OCI-M2 (cell line): ENCODE results near the gene GALNT18.

Source experiments
- DNase-seq: peaks from one replicate; lab custom pipeline; 2025; ENCODE audit not compliant: unreplicated experiment; lab: John Stamatoyannopoulos, UW

GALNT18 gene

DNA sequence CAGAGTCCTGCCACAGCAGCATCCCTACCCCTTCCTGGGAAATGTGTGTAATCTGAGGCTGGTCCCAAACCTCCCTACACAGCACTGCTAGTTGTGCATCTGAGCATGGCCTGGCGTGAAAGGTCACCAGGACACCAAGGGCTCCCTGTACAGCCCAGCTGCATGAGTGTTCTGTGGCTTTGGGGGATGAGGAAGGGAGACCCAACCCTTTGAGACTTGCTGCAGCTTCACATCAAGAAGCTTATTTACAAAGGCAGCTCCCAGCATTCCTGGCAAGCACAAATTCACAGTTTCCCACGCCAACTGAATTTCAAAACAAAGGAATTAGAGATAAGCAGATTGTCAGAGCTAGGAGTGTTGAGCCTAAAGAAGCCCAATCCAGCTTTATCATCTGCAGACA, 301.0 kb downstream of the GALNT18 start:
- DNase-seq: no peak

- no peak for DNase-seq
These were observed 302.8 kb downstream of the GALNT18 start for GRCh38 chr11:11318961-11319360.

GRCh38 chr11:11318461-11318860, 303.3 kb downstream of the GALNT18 start:
- no peak for DNase-seq

DNA sequence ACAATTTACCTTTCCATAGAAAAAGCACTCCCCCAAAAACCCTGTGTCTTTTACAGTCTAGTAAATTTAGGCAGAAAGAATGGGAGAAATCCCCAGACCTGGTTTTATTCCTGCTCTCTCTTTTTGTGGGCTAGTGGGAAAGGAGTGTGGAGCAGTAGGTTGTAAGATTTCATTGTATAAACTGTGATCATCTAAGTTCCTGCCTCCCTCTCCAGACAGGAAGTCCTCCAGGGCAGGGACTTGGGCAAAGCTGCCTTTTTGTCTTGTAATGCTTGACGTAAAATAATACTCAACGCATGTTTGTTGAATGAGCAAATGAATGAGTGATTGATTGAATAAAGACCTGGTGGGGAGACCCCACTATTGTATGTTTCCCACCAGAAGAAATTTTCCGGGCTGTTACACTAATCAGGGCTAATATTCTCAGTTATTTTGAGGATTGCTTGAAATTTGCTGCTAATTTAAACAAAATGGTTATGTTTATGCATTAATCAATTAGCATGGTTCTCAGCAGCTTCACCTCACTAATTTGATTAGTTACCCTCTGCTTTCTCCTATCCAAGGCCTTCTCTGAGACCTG, 305.1 kb downstream of the GALNT18 start:
- DNase-seq: no peak

- no peak for DNase-seq
These were observed 307.7 kb downstream of the GALNT18 start for GRCh38 chr11:11313902-11314692.

GRCh38 chr11:11313426-11313825, 308.4 kb downstream of the GALNT18 start:
- no peak for DNase-seq

DNA sequence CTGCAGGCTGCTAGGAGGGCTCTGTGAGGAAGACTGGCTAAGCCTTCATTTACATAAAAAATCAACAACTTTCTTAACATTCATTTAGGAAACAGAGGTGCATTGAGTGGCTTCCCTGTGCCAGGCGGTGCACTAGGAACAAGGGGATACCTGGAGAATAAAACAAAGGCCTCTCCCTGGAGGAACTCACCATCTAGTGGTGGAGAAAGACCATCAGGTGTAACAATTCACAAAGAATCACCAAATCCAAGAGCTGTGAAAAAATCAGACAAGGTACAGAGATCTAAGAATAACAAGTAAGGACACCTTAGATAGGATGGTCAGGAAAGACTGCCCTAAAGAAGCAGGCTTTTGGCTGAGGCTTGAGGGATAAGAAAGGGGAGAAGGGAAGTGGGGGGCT, 309.1 kb downstream of the GALNT18 start:
- no peak for DNase-seq

GRCh38 chr11:11311169-11311568, 310.6 kb downstream of the GALNT18 start:
- no peak for DNase-seq

DNA sequence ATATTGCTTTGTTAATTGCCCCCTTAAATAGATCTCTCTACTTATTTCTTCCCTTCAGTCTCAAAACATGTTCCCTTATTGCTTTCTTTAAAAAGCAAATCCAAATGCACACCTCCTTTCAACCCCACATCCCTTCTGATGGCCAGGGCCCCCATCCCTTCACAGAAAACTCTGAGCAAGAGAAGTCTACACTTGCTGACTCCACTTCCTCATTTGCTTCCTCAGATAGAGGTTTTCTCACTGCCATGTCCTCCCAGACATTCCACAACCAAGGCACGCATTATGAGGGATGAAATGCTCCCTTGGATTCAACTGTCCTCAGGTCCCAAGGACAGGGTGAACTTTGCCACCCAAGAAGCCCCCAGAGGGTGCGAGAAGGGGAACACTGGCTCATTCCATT, 311.9 kb downstream of the GALNT18 start:
- DNase-seq: no peak

GRCh38 chr11:11308249-11308648, 313.6 kb downstream of the GALNT18 start:
- no peak for DNase-seq

GRCh38 chr11:11306855-11307254, 314.9 kb downstream of the GALNT18 start:
- DNase-seq: no peak

GRCh38 chr11:11304550-11304949, 317.3 kb downstream of the GALNT18 start:
- no peak for DNase-seq

DNA sequence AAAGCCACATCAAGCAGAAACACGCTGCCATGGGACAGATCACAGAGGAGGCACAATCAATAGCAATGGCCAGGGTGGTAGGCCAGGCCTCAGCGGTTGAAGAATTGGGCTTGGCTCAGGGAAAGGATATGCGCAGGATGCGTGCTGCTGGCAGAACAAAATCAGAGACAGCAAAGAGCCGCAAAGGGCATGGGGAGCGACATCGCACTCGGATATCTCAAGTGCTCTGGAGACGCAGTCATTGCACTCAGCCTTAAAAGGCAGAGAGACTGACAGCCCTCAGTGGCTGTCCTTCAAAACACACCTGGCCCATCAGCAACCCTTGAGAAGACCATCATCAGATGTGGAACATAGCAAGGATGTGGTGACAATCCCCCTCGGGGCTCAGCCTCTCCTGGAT, 319.2 kb downstream of the GALNT18 start:
- DNase-seq: no peak

GRCh38 chr11:11301212-11301611, 320.6 kb downstream of the GALNT18 start:
- no peak for DNase-seq

DNA sequence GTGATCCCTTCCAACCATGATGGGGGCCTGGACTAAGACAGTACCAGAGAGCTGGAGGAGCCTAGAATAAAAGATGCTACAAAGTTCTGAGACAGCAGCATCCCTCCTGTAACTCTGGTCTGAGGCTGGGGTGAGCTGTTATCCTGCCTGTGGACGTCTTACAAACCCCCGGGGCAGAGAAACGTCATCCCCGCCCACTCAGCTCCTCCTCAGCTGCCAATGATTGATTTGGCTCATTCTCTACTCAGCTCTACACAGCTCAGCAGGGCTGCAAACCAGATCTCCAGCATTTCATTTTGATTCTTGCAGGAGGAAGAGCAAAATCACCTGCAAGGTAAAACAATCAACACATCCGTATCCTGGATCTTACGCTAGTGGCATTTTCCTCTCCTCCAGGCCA, 324.2 kb downstream of the GALNT18 start:
- no peak for DNase-seq

- no peak for DNase-seq
These were observed 325.4 kb downstream of the GALNT18 start for GRCh38 chr11:11296434-11296833.

- DNase-seq: no peak
These were observed 327.3 kb downstream of the GALNT18 start for GRCh38 chr11:11294551-11294855.

GRCh38 chr11:11293798-11294550, 327.8 kb downstream of the GALNT18 start:
- no peak for DNase-seq

DNA sequence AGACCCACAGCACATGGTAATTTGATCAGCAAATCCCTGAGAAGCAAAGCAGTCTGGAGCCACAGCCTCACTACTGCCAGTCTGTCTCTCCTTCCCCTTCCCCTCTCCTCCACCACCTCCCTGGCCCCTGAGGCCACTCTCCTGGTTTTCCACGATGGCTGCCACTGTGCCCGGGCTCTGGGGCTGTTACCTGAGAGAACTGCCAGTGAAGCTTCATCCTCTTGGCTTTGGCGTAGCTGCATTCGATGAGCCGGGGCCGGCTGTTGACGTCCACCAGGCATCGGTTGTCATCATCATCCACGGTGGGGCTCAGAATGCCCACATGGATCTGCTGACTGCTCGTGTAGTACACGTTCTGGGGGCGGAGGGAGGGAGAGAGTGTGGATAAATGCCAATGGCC, 329.0 kb downstream of the GALNT18 start:
- DNase-seq: no peak

GRCh38 chr11:11291041-11292015, 330.5 kb downstream of the GALNT18 start:
- no peak for DNase-seq

- no peak for DNase-seq
These were observed 331.5 kb downstream of the GALNT18 start for GRCh38 chr11:11290354-11290753.
